HepG2 (cell line): ENCODE measurements around the gene PCOLCE2. TPM values are rescaled to one million over a fixed set of nuclear protein-coding genes. Genes with fewer than 3 reads are reported as not detected.

Experiments
- ATRX ChIP-seq: sonication (generic); formaldehyde crosslinking; IDR thresholded peaks from 2 replicates; pipeline ENCODE4 v1.4.0; 2020; ENCODE audit warnings: missing genetic modification reagents, borderline replicate concordance
- EED ChIP-seq: sonication (generic); formaldehyde crosslinking; IDR thresholded peaks from 2 replicates; pipeline ENCODE4 v1.5.0; 2020; ENCODE audit warnings: mild to moderate bottlenecking, missing genetic modification reagents
- FLYWCH1 ChIP-seq: sonication (generic); formaldehyde crosslinking; IDR thresholded peaks from 2 replicates; pipeline ENCODE4 v1.8.1; 2023; ENCODE audit warnings: mild to moderate bottlenecking, missing genetic modification reagents
- GPN1 ChIP-seq: sonication (generic); formaldehyde crosslinking; IDR thresholded peaks from 2 replicates; pipeline ENCODE4 v1.5.1; 2020; ENCODE audit warnings: missing genetic modification reagents, borderline replicate concordance
- IKZF1 ChIP-seq: fragments of 450-650 bp; IDR thresholded peaks from 2 replicates; pipeline ENCODE4 v1.7.1; 2016
- LCORL ChIP-seq, 2 experiments: fragments of 450-650 bp in 1 of 2; sonication (generic) in 1 of 2; formaldehyde crosslinking in 1 of 2; IDR thresholded peaks; 2 replicates each; pipeline versions ENCODE4 v1.5.0 to v1.6.1; 2017 to 2020; ENCODE audit warnings: antibody characterized with exemption in 1 of 2, missing genetic modification reagents in 1 of 2
- MEIS2 ChIP-seq: sonication (generic); formaldehyde crosslinking; IDR thresholded peaks from 2 replicates; pipeline ENCODE4 v1.9.0; 2021; ENCODE audit warnings: mild to moderate bottlenecking, missing genetic modification reagents
- SAP130 ChIP-seq: IDR thresholded peaks from 2 replicates; pipeline ENCODE4 v1.6.1; 2016; ENCODE audit warnings: low read depth
- ZNF605 ChIP-seq: sonication (generic); formaldehyde crosslinking; IDR thresholded peaks from 2 replicates; pipeline ENCODE4 v1.8.0; 2022; ENCODE audit warnings: mild to moderate bottlenecking, missing genetic modification reagents
- ZNF775 ChIP-seq: sonication (generic); formaldehyde crosslinking; IDR thresholded peaks from 2 replicates; pipeline ENCODE4 v1.4.0; 2020; ENCODE audit warnings: missing genetic modification reagents, mild to moderate bottlenecking, moderate library complexity, borderline replicate concordance
- ZSCAN31 ChIP-seq: sonication (generic); formaldehyde crosslinking; IDR thresholded peaks from 2 replicates; pipeline ENCODE4 v1.5.0; 2020; ENCODE audit warnings: low read depth, mild to moderate bottlenecking, missing genetic modification reagents
- polyA plus RNA-seq, 8 experiments: library from polyadenylated mRNA; depleted of rRNA in 3 of 8; stranded (reverse) in 7 of 8; unstranded in 1 of 8; fragments of >200 nt; fragmentation: Illumina TruSeq in 4 of 8; extraction: Trizol in 4 of 8; gene quantifications; 2 replicates each; pipeline versions ENCODE4 v1.2.1 to v1.2.3, GENCODE V29; 2011 to 2016; ENCODE audit warnings: low read depth in 4 of 8, missing spikeins in 1 of 8, mixed read lengths in 1 of 8; ENCODE audit not compliant: insufficient read depth in 1 of 8
- total RNA-seq, 5 experiments: library from RNA; depleted of rRNA; stranded (reverse); fragments of >200 nt; fragmentation: Illumina TruSeq; extraction: Trizol; gene quantifications; 2 replicates each; pipeline ENCODE4 v1.2.3, GENCODE V29; 2016; ENCODE audit warnings: low read depth in 1 of 5
- TF ChIP-seq, protein P1 (sequence below): sonication (generic); formaldehyde crosslinking; IDR thresholded peaks from 2 replicates; pipeline ENCODE4 v1.5.1; 2020; ENCODE audit warnings: mild to moderate bottlenecking, missing genetic modification reagents, moderate library complexity
- TF ChIP-seq, protein P2 (sequence below): sonication (generic); formaldehyde crosslinking; IDR thresholded peaks from 2 replicates; pipeline ENCODE4 v1.5.0; 2020; ENCODE audit warnings: missing genetic modification reagents
- TF ChIP-seq, protein P3 (sequence below): sonication (generic); formaldehyde crosslinking; IDR thresholded peaks from 2 replicates; pipeline ENCODE4 v1.4.0; 2020; ENCODE audit warnings: missing genetic modification reagents, borderline replicate concordance
- TF ChIP-seq, protein P4 (sequence below): sonication (generic); formaldehyde crosslinking; IDR thresholded peaks from 2 replicates; pipeline ENCODE4 v1.4.0; 2020; ENCODE audit warnings: mild to moderate bottlenecking, low read depth, missing genetic modification reagents
- TF ChIP-seq, protein P5 (sequence below): sonication (generic); formaldehyde crosslinking; IDR thresholded peaks from 2 replicates; pipeline ENCODE4 v1.4.0; 2020; ENCODE audit warnings: missing genetic modification reagents
- TF ChIP-seq, protein P6 (sequence below): sonication (generic); formaldehyde crosslinking; IDR thresholded peaks from 2 replicates; pipeline ENCODE4 v1.5.0; 2020; ENCODE audit warnings: mild to moderate bottlenecking, missing genetic modification reagents, moderate library complexity

The PCOLCE2 gene
- total and polyA plus RNA-seq, 2 of the 13 experiments (the other 11 are each of a cell fraction or from before 2014, with no cell fraction given), result 0.71 to 2.0 TPM

DNA sequence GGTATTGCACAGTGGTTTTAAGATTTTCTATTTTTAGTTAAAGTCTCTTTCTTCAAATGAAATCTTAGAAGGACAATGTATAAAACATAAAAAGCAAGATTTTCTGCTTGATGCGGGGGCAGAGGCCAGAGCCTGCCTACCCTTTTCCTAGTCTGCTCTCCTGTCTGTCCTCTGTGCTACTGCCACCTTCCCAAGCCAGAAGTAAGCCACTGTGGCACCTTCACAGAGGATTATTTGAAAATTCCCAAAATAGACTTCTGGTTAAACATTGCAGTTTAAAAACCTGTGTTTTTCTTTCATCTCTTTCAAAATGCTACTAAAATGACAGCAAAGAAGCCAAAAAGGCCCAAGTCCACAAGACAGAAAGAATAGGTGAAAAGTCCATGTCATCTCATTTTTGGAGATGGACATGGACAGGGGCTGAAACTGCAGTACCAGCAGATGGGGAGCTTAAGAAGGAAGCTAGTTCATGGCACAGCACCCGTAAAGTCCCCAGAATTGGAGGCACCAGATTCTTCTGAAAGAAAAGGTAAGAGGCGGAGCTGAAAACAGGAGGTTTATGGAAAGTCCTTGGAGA is 37.6 kb upstream of the PCOLCE2 start (continued):
- TF ChIP-seq, protein P1, sequence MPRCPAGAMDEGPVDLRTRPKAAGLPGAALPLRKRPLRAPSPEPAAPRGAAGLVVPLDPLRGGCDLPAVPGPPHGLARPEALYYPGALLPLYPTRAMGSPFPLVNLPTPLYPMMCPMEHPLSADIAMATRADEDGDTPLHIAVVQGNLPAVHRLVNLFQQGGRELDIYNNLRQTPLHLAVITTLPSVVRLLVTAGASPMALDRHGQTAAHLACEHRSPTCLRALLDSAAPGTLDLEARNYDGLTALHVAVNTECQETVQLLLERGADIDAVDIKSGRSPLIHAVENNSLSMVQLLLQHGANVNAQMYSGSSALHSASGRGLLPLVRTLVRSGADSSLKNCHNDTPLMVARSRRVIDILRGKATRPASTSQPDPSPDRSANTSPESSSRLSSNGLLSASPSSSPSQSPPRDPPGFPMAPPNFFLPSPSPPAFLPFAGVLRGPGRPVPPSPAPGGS (CRISPR knock-in tag), result no peak
- TF ChIP-seq, protein P2, sequence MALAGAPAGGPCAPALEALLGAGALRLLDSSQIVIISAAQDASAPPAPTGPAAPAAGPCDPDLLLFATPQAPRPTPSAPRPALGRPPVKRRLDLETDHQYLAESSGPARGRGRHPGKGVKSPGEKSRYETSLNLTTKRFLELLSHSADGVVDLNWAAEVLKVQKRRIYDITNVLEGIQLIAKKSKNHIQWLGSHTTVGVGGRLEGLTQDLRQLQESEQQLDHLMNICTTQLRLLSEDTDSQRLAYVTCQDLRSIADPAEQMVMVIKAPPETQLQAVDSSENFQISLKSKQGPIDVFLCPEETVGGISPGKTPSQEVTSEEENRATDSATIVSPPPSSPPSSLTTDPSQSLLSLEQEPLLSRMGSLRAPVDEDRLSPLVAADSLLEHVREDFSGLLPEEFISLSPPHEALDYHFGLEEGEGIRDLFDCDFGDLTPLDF (CRISPR knock-in tag), result no peak
- TF ChIP-seq GPN1 (CRISPR knock-in tag) (no peak), MEIS2 (CRISPR knock-in tag) (no peak), ATRX (no peak), IKZF1 (no peak), EED (CRISPR knock-in tag) (no peak), ZSCAN31 (CRISPR knock-in tag) (no peak), ZNF775 (no peak), LCORL (IDR thresholded peaks at IDR 0.05) (no peak), LCORL (CRISPR knock-in tag; IDR thresholded peaks at IDR 0.05) (peak; percentile 68; the same call in 1 of the 2 replicates), ZNF605 (CRISPR knock-in tag) (no peak), SAP130 (CRISPR knock-in tag) (no peak), FLYWCH1 (no peak)
- TF ChIP-seq, protein P3, sequence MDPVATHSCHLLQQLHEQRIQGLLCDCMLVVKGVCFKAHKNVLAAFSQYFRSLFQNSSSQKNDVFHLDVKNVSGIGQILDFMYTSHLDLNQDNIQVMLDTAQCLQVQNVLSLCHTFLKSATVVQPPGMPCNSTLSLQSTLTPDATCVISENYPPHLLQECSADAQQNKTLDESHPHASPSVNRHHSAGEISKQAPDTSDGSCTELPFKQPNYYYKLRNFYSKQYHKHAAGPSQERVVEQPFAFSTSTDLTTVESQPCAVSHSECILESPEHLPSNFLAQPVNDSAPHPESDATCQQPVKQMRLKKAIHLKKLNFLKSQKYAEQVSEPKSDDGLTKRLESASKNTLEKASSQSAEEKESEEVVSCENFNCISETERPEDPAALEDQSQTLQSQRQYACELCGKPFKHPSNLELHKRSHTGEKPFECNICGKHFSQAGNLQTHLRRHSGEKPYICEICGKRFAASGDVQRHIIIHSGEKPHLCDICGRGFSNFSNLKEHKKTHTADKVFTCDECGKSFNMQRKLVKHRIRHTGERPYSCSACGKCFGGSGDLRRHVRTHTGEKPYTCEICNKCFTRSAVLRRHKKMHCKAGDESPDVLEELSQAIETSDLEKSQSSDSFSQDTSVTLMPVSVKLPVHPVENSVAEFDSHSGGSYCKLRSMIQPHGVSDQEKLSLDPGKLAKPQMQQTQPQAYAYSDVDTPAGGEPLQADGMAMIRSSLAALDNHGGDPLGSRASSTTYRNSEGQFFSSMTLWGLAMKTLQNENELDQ (CRISPR knock-in tag), result no peak
- TF ChIP-seq, protein P4, sequence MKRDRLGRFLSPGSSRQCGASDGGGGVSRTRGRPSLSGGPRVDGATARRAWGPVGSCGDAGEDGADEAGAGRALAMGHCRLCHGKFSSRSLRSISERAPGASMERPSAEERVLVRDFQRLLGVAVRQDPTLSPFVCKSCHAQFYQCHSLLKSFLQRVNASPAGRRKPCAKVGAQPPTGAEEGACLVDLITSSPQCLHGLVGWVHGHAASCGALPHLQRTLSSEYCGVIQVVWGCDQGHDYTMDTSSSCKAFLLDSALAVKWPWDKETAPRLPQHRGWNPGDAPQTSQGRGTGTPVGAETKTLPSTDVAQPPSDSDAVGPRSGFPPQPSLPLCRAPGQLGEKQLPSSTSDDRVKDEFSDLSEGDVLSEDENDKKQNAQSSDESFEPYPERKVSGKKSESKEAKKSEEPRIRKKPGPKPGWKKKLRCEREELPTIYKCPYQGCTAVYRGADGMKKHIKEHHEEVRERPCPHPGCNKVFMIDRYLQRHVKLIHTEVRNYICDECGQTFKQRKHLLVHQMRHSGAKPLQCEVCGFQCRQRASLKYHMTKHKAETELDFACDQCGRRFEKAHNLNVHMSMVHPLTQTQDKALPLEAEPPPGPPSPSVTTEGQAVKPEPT (CRISPR knock-in tag), result no peak
- TF ChIP-seq, protein P5, sequence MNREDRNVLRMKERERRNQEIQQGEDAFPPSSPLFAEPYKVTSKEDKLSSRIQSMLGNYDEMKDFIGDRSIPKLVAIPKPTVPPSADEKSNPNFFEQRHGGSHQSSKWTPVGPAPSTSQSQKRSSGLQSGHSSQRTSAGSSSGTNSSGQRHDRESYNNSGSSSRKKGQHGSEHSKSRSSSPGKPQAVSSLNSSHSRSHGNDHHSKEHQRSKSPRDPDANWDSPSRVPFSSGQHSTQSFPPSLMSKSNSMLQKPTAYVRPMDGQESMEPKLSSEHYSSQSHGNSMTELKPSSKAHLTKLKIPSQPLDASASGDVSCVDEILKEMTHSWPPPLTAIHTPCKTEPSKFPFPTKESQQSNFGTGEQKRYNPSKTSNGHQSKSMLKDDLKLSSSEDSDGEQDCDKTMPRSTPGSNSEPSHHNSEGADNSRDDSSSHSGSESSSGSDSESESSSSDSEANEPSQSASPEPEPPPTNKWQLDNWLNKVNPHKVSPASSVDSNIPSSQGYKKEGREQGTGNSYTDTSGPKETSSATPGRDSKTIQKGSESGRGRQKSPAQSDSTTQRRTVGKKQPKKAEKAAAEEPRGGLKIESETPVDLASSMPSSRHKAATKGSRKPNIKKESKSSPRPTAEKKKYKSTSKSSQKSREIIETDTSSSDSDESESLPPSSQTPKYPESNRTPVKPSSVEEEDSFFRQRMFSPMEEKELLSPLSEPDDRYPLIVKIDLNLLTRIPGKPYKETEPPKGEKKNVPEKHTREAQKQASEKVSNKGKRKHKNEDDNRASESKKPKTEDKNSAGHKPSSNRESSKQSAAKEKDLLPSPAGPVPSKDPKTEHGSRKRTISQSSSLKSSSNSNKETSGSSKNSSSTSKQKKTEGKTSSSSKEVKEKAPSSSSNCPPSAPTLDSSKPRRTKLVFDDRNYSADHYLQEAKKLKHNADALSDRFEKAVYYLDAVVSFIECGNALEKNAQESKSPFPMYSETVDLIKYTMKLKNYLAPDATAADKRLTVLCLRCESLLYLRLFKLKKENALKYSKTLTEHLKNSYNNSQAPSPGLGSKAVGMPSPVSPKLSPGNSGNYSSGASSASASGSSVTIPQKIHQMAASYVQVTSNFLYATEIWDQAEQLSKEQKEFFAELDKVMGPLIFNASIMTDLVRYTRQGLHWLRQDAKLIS, result no peak
- TF ChIP-seq, protein P6, sequence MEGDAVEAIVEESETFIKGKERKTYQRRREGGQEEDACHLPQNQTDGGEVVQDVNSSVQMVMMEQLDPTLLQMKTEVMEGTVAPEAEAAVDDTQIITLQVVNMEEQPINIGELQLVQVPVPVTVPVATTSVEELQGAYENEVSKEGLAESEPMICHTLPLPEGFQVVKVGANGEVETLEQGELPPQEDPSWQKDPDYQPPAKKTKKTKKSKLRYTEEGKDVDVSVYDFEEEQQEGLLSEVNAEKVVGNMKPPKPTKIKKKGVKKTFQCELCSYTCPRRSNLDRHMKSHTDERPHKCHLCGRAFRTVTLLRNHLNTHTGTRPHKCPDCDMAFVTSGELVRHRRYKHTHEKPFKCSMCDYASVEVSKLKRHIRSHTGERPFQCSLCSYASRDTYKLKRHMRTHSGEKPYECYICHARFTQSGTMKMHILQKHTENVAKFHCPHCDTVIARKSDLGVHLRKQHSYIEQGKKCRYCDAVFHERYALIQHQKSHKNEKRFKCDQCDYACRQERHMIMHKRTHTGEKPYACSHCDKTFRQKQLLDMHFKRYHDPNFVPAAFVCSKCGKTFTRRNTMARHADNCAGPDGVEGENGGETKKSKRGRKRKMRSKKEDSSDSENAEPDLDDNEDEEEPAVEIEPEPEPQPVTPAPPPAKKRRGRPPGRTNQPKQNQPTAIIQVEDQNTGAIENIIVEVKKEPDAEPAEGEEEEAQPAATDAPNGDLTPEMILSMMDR (CRISPR knock-in tag), result 0 out of 2 replicates have a peak, but pooled peaks have one; percentile 14
